CD8-positive, alpha-beta memory T cell (primary cell): Measurements from ENCODE around the gene CLASP1. TPM values are rescaled to one million over a fixed set of nuclear protein-coding genes. Genes with fewer than 3 reads are reported as not detected.
A peak's percentile ranks its signal among the peaks of the same experiment; 100 is the strongest.

Experiments
- CTCF ChIA-PET: fragments of 350-600 bp; sonication (Branson Sonifier 250); formaldehyde crosslinking; loops from one replicate; lab custom pipeline; 2021; ENCODE audit warnings: antibody characterized with exemption; lab: Charles Lee
- POLR2A ChIA-PET: fragments of 350-600 bp; sonication (Branson Sonifier 250); formaldehyde crosslinking; loops from one replicate; lab custom pipeline; 2021; ENCODE audit warnings: antibody characterized with exemption; lab: Charles Lee
- DNase-seq, 5 donors: peaks; one replicate each; pipeline versions ENCODE4 v3.0.0 to v3.0.0-alpha.2; 2020 to 2022; ENCODE audit warnings: mixed read lengths in 1 of 5
- H3K27ac ChIP-seq: one replicate; pipeline ENCODE4 v1.7.0; 2013; ENCODE audit warnings: low read depth, mild to moderate bottlenecking, low read length, moderate library complexity
- H3K27me3 ChIP-seq: 2 replicates; pipeline ENCODE4 v1.7.0; 2013; ENCODE audit warnings: low read length, mild to moderate bottlenecking; ENCODE audit not compliant: insufficient read depth, poor library complexity, severe bottlenecking
- H3K36me3 ChIP-seq: 2 replicates; pipeline ENCODE4 v1.7.0; 2013; ENCODE audit warnings: mild to moderate bottlenecking, low read length, moderate library complexity; ENCODE audit not compliant: insufficient read depth
- H3K4me1 ChIP-seq: 2 replicates; pipeline ENCODE4 v1.7.0; 2013; ENCODE audit warnings: mild to moderate bottlenecking, low read length, moderate library complexity; ENCODE audit not compliant: insufficient read depth
- H3K4me3 ChIP-seq: 2 replicates; pipeline ENCODE4 v1.7.0; 2013; ENCODE audit warnings: mild to moderate bottlenecking, low read length
- H3K9me3 ChIP-seq: 2 replicates; pipeline ENCODE4 v1.7.0; 2013; ENCODE audit warnings: mild to moderate bottlenecking, low read length
- H3K27ac Mint-ChIP-seq, 8 donors: one replicate each; pipeline ENCODE4 v1.8.0; 2020 to 2021; ENCODE audit warnings: mixed read lengths in 8 of 8, mild to moderate bottlenecking in 6 of 8, inconsistent platforms in 3 of 8, moderate library complexity in 3 of 8
- H3K27me3 Mint-ChIP-seq, 2 donors: one replicate each; pipeline ENCODE4 v1.8.0; 2020 to 2021; ENCODE audit warnings: mixed read lengths in 2 of 2, mild to moderate bottlenecking in 1 of 2, moderate library complexity in 1 of 2
- H3K36me3 Mint-ChIP-seq, 3 donors: one replicate each; pipeline ENCODE4 v1.8.0; 2020 to 2021; ENCODE audit warnings: mixed read lengths in 3 of 3, inconsistent platforms in 1 of 3, mild to moderate bottlenecking in 1 of 3
- H3K4me1 Mint-ChIP-seq, 3 donors: one replicate each; pipeline ENCODE4 v1.8.0; 2020 to 2021; ENCODE audit warnings: mixed read lengths in 3 of 3, inconsistent platforms in 1 of 3, mild to moderate bottlenecking in 1 of 3
- H3K4me3 Mint-ChIP-seq, 7 donors: one replicate each; pipeline ENCODE4 v1.8.0; 2020 to 2021; ENCODE audit warnings: mixed read lengths in 7 of 7, mild to moderate bottlenecking in 6 of 7, moderate library complexity in 4 of 7, inconsistent platforms in 2 of 7
- H3K9me3 Mint-ChIP-seq, 5 donors: one replicate each; pipeline ENCODE4 v1.8.0; 2020 to 2022; ENCODE audit warnings: mixed read lengths in 5 of 5, mild to moderate bottlenecking in 3 of 5, moderate library complexity in 2 of 5, inconsistent platforms in 1 of 5
- polyA plus RNA-seq: library from polyadenylated mRNA; unstranded; fragments of 300-500 nt; fragmentation: Illumina TruSeq; gene quantifications from one replicate; pipeline ENCODE4 v1.2.3, GENCODE V29; 2021
- total RNA-seq, 2 experiments: library from RNA; stranded (reverse); gene quantifications; one replicate each; pipeline ENCODE4 v1.2.3, GENCODE V29; 2021

The CLASP1 gene
- total and polyA plus RNA-seq, 3 experiments from 2014 or later: 22.2 to 66.0 (median 62.6) TPM

DNA sequence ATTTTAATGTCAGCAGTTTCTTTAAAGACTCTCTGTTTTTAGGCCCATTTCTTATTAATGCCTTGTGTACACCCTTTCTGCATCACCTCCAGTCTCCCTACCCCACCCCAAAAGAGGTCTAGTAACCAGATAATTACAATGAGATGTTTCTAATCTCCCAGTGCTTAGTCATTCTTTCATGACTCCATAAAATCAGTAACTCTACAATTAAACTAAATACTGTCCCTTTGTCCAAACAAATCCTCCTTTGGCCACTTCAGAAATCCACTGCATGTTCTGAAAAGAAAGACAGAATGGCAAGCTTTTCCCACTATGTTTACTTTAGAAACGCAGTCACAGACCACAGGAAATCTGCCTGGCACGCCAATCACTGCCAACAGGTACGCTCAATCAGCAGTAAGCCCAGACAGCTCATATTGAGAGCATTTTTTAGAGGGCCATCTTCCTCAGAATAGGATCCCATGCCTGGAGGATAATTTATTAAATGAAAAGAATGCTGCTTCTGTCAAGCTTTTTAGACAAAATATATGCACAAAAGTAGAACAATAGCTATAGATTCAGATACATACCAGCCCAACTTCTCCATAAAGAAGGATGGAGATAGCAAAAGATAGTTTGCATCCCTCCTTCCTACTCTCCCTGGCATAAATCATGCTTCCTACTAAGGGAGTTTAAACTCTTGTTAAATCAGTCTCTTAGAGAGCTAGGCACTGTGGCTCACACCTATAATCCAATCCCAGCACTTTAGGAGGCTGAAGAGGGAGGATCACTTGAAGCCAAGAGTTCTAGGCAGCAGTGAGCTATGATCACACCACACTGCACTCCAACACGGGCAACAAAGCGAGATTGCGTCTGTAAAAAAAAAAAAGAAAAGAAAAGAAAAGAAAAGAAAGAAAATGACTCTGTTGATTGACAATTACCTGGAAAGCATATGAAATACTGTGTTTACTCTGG, 14.6 kb downstream of the CLASP1 start:
- peak overlapping the region in 7 of 8 donors; percentile 23 to 89 (median 63) for H3K27ac Mint-ChIP-seq
- no peak overlapping the region for H3K4me3 Mint-ChIP-seq
- Histone ChIP-seq H3K9me3 (no peaks in the 10 kb centered on the region), H3K4me3 (no peak overlapping the region), H3K27ac (no peak overlapping the region), H3K36me3 (no peaks in the 10 kb centered on the region), H3K27me3 (no peaks in the 10 kb centered on the region), H3K4me1 (peaks cover 12% of the 10 kb centered on the region)
- no peak for DNase-seq
- no peaks in the 10 kb centered on the region for H3K27me3 Mint-ChIP-seq
- peaks cover 11 to 20% (median 12%) of the 10 kb centered on the region in 3 donors for H3K36me3 Mint-ChIP-seq
- H3K4me1 Mint-ChIP-seq: peaks cover 34 to 56% (median 50%) of the 10 kb centered on the region in 3 donors
- peaks cover 0 to 8% (median 3%) of the 10 kb centered on the region in 5 donors for H3K9me3 Mint-ChIP-seq
- POLR2A ChIA-PET: interaction anchor here (0.6 kb wide), 1 partner anchor 12 kb away, joined by 7 read pairs; no protein-coding TSS in a partner anchor
- CTCF ChIA-PET: interaction anchor here (1.0 to 1.6 kb wide), 2 partner anchors 8 to 21 kb away, joined by 3 to 4 read pairs; no protein-coding TSS in a partner anchor

DNA sequence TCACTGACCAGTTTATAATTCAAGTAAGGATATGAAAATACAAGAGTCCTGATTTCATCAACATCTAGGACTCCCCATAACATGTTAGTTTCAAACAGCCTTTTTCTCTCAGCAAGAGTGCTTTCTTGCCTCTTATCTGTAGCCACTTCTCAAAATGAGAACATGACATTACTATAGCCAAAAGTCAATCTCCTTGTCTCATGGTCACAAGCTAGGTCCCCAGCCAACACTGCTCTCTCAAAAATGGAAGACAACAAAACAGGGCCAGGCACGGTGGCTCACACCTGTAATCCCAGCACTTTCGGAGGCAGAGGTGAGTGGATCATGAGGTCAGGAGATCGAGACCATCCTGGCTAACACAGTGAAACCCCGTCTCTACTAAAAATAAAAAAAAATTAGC, 15.8 kb downstream of the CLASP1 start:
- H3K27ac ChIP-seq: no peak overlapping the region
- ChIA-PET POLR2A (no interaction called here), CTCF (interaction anchor here (1.6 kb wide), 1 partner anchor 9 kb away, joined by 4 read pairs; no protein-coding TSS in a partner anchor)
- H3K36me3 Mint-ChIP-seq: peaks cover 7 to 17% (median 12%) of the 10 kb centered on the region in 3 donors
- peaks cover 38 to 57% (median 49%) of the 10 kb centered on the region in 3 donors for H3K4me1 Mint-ChIP-seq
- DNase-seq: no peak
- no peaks in the 10 kb centered on the region for H3K9me3 ChIP-seq
- H3K4me3 ChIP-seq: no peak overlapping the region
- H3K27me3 Mint-ChIP-seq: no peaks in the 10 kb centered on the region
- no peaks in the 10 kb centered on the region for H3K27me3 ChIP-seq
- no peaks in the 10 kb centered on the region for H3K36me3 ChIP-seq
- peak overlapping the region in 5 of 8 donors; percentile 11 to 89 (median 23) for H3K27ac Mint-ChIP-seq
- peaks cover 12% of the 10 kb centered on the region for H3K4me1 ChIP-seq
- peaks cover 0 to 8% (median 3%) of the 10 kb centered on the region in 5 donors for H3K9me3 Mint-ChIP-seq
- peak overlapping the region in 1 of 7 donors; percentile 23 for H3K4me3 Mint-ChIP-seq

DNA sequence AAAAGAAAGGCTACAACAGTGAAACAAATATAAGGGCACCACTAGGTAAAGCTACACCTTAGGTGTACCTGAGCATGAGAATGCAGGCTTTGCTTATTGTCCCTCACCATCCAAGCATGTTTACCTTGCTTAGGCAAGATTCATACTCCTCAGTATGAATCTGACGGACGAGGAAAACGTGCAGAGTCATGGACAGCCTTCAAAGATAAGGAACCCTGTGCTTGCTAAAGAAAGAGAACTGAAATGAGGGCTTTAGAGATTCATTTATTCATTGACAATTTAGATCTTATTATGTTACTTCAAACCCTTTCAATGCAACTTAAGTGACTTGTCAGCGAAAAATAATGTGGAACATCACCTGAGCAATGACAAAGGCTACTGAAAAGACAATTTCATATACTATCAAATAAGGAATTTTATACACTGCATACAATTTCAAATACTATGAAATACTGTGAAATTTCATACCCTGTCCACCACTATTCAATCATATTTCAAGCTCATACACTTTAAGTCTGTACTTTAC, 21.7 kb downstream of the CLASP1 start:
- Mint-ChIP-seq H3K27ac (peak overlapping the region in 1 of 8 donors; percentile 2), H3K36me3 (peaks cover 0 to 18% (median 8%) of the 10 kb centered on the region in 3 donors), H3K4me1 (peaks cover 28 to 46% (median 30%) of the 10 kb centered on the region in 3 donors), H3K4me3 (no peak overlapping the region), H3K27me3 (no peaks in the 10 kb centered on the region), H3K9me3 (no peaks in the 10 kb centered on the region)
- Histone ChIP-seq H3K4me3 (no peak overlapping the region), H3K36me3 (no peaks in the 10 kb centered on the region), H3K4me1 (no peaks in the 10 kb centered on the region), H3K27ac (no peak overlapping the region), H3K9me3 (no peaks in the 10 kb centered on the region), H3K27me3 (no peaks in the 10 kb centered on the region)
- no peak for DNase-seq
- ChIA-PET POLR2A (no interaction called here), CTCF (no interaction called here)

DNA sequence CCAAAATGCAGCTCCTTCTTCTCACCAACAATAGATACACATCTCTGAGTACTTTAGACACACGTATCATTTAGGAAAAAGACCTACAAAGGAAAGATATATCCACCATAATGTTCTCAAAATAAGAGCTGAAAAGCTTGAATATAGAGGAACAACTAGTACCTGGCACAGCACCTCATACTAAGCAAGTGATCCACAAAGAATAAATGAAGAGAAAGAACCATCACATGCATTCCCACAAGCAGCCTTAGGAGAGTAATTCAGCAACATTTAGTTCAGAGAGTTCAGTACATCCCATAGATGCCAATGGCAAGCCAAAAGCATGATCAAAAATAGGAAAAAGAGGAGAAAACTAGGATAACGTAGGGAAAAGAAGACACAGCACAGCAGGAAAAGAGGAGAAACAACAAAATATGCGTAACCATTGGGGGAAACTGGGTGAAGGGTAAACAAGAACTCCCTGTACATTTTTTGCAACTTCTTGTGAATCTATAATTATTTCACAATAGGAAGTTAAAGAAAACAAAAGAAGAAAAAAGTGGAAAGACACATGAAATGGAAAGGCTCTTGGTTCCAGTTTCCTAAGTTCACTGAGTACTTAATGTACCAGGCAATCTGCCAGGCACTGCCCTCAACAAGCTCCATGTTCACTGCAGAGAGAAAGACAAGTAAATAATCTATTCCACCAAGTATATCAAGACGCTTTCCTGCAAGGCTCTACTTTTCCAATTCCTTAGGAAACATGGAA, 22.3 kb downstream of the CLASP1 start:
- Mint-ChIP-seq H3K9me3 (no peaks in the 10 kb centered on the region), H3K36me3 (peaks cover 0 to 18% (median 8%) of the 10 kb centered on the region in 3 donors), H3K4me3 (no peak overlapping the region), H3K27me3 (no peaks in the 10 kb centered on the region), H3K27ac (peak overlapping the region in 2 of 8 donors; percentile 2 to 13), H3K4me1 (peaks cover 28 to 43% (median 31%) of the 10 kb centered on the region in 3 donors)
- Histone ChIP-seq H3K36me3 (no peaks in the 10 kb centered on the region), H3K4me3 (no peak overlapping the region), H3K27me3 (no peaks in the 10 kb centered on the region), H3K4me1 (no peaks in the 10 kb centered on the region), H3K9me3 (no peaks in the 10 kb centered on the region), H3K27ac (no peak overlapping the region)
- CTCF ChIA-PET: no interaction called here
- POLR2A ChIA-PET: no interaction called here
- DNase-seq: no peak

DNA sequence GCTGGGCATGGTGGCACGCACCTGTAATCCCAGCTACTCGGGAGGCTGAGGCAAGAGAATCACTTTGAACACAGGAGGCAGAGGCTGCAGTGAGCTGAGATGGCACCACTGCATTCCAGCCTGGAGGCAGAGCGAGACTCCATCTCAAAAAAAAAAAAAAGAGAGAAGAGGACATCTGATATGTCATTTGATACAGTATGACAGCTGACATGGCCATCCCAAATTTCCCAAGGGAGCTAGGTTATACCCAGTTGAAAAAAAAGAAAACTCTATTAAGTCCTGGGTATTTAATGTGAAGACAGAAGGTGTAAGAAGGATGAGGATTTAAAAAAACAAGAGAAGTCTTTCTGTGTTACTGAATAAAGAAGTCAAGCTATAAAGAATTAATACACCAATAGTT, 23.3 kb downstream of the CLASP1 start:
- peaks cover 0 to 19% (median 8%) of the 10 kb centered on the region in 3 donors for H3K36me3 Mint-ChIP-seq
- no peaks in the 10 kb centered on the region for H3K27me3 Mint-ChIP-seq
- Histone ChIP-seq H3K36me3 (no peaks in the 10 kb centered on the region), H3K4me3 (no peak overlapping the region), H3K27me3 (no peaks in the 10 kb centered on the region), H3K27ac (no peak overlapping the region), H3K9me3 (no peaks in the 10 kb centered on the region), H3K4me1 (no peaks in the 10 kb centered on the region)
- ChIA-PET POLR2A (interaction anchor here (0.6 kb wide), 1 partner anchor 73 kb away, joined by 3 read pairs; no protein-coding TSS in a partner anchor), CTCF (no interaction called here)
- H3K27ac Mint-ChIP-seq: no peak overlapping the region
- peaks cover 28 to 46% (median 31%) of the 10 kb centered on the region in 3 donors for H3K4me1 Mint-ChIP-seq
- no peak for DNase-seq
- peak overlapping the region in 1 of 7 donors; percentile 48 for H3K4me3 Mint-ChIP-seq
- no peaks in the 10 kb centered on the region for H3K9me3 Mint-ChIP-seq

DNA sequence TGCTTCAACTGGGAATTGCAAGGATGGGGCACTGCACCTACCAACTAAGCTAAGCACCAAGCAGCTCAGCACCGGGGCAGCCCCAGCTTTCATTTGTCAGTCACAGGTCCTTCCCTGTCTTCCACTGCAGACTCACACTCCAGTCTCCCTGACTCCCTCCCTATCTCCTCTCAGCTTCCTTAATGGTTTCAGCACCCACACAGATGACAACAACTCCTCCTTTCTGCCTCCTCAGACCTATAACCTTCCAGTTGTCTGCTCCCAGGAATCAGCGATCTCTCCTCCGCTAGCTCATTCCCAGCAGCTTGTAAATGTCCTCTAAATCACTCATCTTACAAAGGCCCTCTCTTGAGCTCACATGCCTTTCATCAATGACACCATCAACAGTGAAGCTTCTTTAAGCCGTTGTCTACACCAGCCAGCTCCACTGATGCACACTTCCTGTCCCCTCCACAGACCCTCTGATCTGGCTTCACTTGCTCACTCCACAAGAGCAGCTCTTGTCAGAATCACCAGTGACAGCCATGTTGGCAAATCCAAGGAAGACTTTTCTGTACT, 32.1 kb downstream of the CLASP1 start:
- Mint-ChIP-seq H3K36me3 (peaks cover 2 to 17% (median 4%) of the 10 kb centered on the region in 3 donors), H3K27me3 (no peaks in the 10 kb centered on the region), H3K9me3 (no peaks in the 10 kb centered on the region), H3K4me3 (no peak overlapping the region), H3K27ac (no peak overlapping the region), H3K4me1 (peaks cover 15 to 35% (median 24%) of the 10 kb centered on the region in 3 donors)
- H3K27me3 ChIP-seq: no peaks in the 10 kb centered on the region
- H3K27ac ChIP-seq: no peak overlapping the region
- CTCF ChIA-PET: interaction anchor here (0.8 kb wide), 1 partner anchor 101 kb away, joined by 3 read pairs; no protein-coding TSS in a partner anchor
- no peaks in the 10 kb centered on the region for H3K36me3 ChIP-seq
- no peak overlapping the region for H3K4me3 ChIP-seq
- no peak for DNase-seq
- H3K9me3 ChIP-seq: no peaks in the 10 kb centered on the region
- peaks cover 22% of the 10 kb centered on the region for H3K4me1 ChIP-seq
- POLR2A ChIA-PET: no interaction called here

DNA sequence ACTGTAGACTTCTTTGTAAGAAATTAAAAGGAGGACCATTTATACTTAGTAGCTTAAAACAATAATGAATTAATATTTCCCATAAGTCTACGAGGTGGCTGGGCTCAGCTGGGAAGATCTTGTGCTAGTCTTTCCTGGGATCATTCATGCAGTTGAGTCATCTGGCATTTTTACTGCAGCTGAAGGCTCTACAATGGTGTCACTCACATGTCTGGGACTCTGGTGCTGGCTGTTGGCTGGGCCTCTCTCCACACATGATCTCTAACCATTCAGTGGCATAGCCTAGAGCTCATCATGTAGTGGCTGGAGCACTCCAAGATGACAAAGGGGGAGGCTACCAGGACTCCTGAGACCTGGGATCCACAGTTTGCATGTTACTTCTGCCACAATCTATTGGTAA, 35.5 kb downstream of the CLASP1 start:
- no peak overlapping the region for H3K27ac ChIP-seq
- H3K36me3 Mint-ChIP-seq: peaks cover 2 to 12% (median 4%) of the 10 kb centered on the region in 3 donors
- peaks cover 13 to 22% (median 15%) of the 10 kb centered on the region in 3 donors for H3K4me1 Mint-ChIP-seq
- no peak for DNase-seq
- no peaks in the 10 kb centered on the region for H3K36me3 ChIP-seq
- H3K9me3 ChIP-seq: no peaks in the 10 kb centered on the region
- no peak overlapping the region for H3K4me3 Mint-ChIP-seq
- POLR2A ChIA-PET: no interaction called here
- no peak overlapping the region for H3K4me3 ChIP-seq
- H3K27ac Mint-ChIP-seq: no peak overlapping the region
- peaks cover 22% of the 10 kb centered on the region for H3K4me1 ChIP-seq
- CTCF ChIA-PET: interaction anchor here (1.3 kb wide), 1 partner anchor 21 kb away, joined by 3 read pairs; no protein-coding TSS in a partner anchor
- no peaks in the 10 kb centered on the region for H3K9me3 Mint-ChIP-seq
- H3K27me3 ChIP-seq: no peaks in the 10 kb centered on the region
- H3K27me3 Mint-ChIP-seq: no peaks in the 10 kb centered on the region
